Astrocyte (in vitro differentiated cells and primary cell): ENCODE results near the gene ATP10B.

Source experiments
- EZH2 ChIP-seq: IDR thresholded peaks from 2 replicates; pipeline ENCODE4 v1.6.1; 2012; ENCODE audit warnings: mild to moderate bottlenecking, low read length, inconsistent platforms; ENCODE audit not compliant: insufficient read depth
- TF ChIP-seq, protein P1 (sequence below): IDR thresholded peaks from 2 replicates; pipeline ENCODE4 v1.5.1; 2011; ENCODE audit warnings: low read depth, mild to moderate bottlenecking, inconsistent platforms, low read length, moderate library complexity; ENCODE audit not compliant: insufficient read depth

GRCh38 chr5:160651692-160652645, 200.0 kb downstream of the ATP10B start:
- TF ChIP-seq, protein P1, sequence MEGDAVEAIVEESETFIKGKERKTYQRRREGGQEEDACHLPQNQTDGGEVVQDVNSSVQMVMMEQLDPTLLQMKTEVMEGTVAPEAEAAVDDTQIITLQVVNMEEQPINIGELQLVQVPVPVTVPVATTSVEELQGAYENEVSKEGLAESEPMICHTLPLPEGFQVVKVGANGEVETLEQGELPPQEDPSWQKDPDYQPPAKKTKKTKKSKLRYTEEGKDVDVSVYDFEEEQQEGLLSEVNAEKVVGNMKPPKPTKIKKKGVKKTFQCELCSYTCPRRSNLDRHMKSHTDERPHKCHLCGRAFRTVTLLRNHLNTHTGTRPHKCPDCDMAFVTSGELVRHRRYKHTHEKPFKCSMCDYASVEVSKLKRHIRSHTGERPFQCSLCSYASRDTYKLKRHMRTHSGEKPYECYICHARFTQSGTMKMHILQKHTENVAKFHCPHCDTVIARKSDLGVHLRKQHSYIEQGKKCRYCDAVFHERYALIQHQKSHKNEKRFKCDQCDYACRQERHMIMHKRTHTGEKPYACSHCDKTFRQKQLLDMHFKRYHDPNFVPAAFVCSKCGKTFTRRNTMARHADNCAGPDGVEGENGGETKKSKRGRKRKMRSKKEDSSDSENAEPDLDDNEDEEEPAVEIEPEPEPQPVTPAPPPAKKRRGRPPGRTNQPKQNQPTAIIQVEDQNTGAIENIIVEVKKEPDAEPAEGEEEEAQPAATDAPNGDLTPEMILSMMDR: no peak
- TF ChIP-seq EZH2: no peak
